CD4-positive, alpha-beta T cell (primary cell): Measurements from ENCODE around the gene KLK1. TPM values are rescaled to one million over a fixed set of nuclear protein-coding genes. Genes with fewer than 3 reads are reported as not detected.

Experiments
- ATAC-seq: fragments of 200-7000 bp; cut with Tn5 transposase; one replicate; pipeline ENCODE4 v1.10.0; 2022; ENCODE audit warnings: mild to moderate bottlenecking; ENCODE audit not compliant: poor library complexity
- CTCF ChIA-PET: fragments of 350-600 bp; sonication (Branson Sonifier 250); formaldehyde crosslinking; loops from one replicate; lab custom pipeline; 2021; ENCODE audit warnings: antibody characterized with exemption, inconsistent platforms; lab: Charles Lee
- POLR2A ChIA-PET: fragments of 350-600 bp; sonication (Branson Sonifier 250); formaldehyde crosslinking; loops from one replicate; lab custom pipeline; 2021; ENCODE audit warnings: antibody characterized with exemption, inconsistent platforms; lab: Charles Lee
- DNase-seq, 14 experiments: peaks; one replicate each; pipeline ENCODE4 v3.0.0-alpha.2; 2013 to 2020; ENCODE audit warnings: mixed read lengths in 2 of 14
- H3K27ac ChIP-seq, 2 donors: one replicate each; pipeline versions ENCODE4 v1.5.1 to v1.7.0; 2013; ENCODE audit warnings: low read length in 2 of 2, low read depth in 1 of 2, mild to moderate bottlenecking in 1 of 2
- H3K27me3 ChIP-seq, 2 experiments: 1 replicate in 1 of 2; 2 replicates in 1 of 2; pipeline versions ENCODE4 v1.6.1 to v1.7.0; 2013; ENCODE audit warnings: low read length in 2 of 2, control low read depth in 1 of 2, mild to moderate bottlenecking in 1 of 2, moderate library complexity in 1 of 2; ENCODE audit not compliant: insufficient read depth in 2 of 2, control insufficient read depth in 1 of 2
- H3K36me3 ChIP-seq: one replicate; pipeline ENCODE4 v1.6.1; 2013; ENCODE audit warnings: low read length, control low read depth; ENCODE audit not compliant: insufficient read depth
- H3K4me1 ChIP-seq: one replicate; pipeline ENCODE4 v1.6.1; 2013; ENCODE audit warnings: low read length, control low read depth; ENCODE audit not compliant: insufficient read depth
- H3K4me3 ChIP-seq: one replicate; pipeline ENCODE4 v1.5.1; 2013; ENCODE audit warnings: mild to moderate bottlenecking, low read length, moderate library complexity
- H3K9me3 ChIP-seq, 2 experiments: 1 replicate in 1 of 2; 2 replicates in 1 of 2; pipeline versions ENCODE4 v1.6.1 to v1.7.0; 2013; ENCODE audit warnings: low read length in 2 of 2, mild to moderate bottlenecking in 2 of 2, control low read depth in 1 of 2, moderate library complexity in 1 of 2; ENCODE audit not compliant: control insufficient read depth in 1 of 2, insufficient read depth in 1 of 2
- H3K27ac Mint-ChIP-seq: one replicate; pipeline ENCODE4 v1.8.0; 2020; ENCODE audit warnings: mixed read lengths
- H3K27me3 Mint-ChIP-seq: one replicate; pipeline ENCODE4 v1.8.0; 2021; ENCODE audit warnings: mixed read lengths
- H3K36me3 Mint-ChIP-seq: one replicate; pipeline ENCODE4 v1.8.0; 2021; ENCODE audit warnings: low read depth, mixed read lengths
- H3K4me1 Mint-ChIP-seq: one replicate; pipeline ENCODE4 v1.8.0; 2021; ENCODE audit warnings: low read depth, mixed read lengths
- H3K4me3 Mint-ChIP-seq: one replicate; pipeline ENCODE4 v1.8.0; 2020; ENCODE audit warnings: mild to moderate bottlenecking, mixed read lengths
- H3K9me3 Mint-ChIP-seq: one replicate; pipeline ENCODE4 v1.8.0; 2020; ENCODE audit warnings: mixed read lengths
- CTCF ChIP-seq: fragments of 200-600 bp; IDR thresholded peaks from one replicate; pipeline ENCODE4 v1.8.0; 2022; ENCODE audit warnings: antibody characterized with exemption, mild to moderate bottlenecking
- intact Hi-C, 2 experiments: fragments of 100-400 bp; cut with DNase I in 1 of 2; cut with micrococcal nuclease in 1 of 2; formaldehyde crosslinking; loops; one replicate each; pipeline versions ENCODE4 v1.15.1 to v1.9.0; 2023 to 2025; cut with DNase I, micrococcal nuclease
- total RNA-seq, 174 experiments: library from RNA in 2 of 174; stranded (reverse) in 2 of 174; gene quantifications; one replicate each; pipeline ENCODE4 v1.2.3 and lab custom pipeline; 2021 to 2026

The KLK1 gene
- total RNA-seq, 2 experiments from 2014 or later, result not detected

GRCh38 chr19:50820549-50821247, 2.9 kb downstream of the KLK1 start:
- no peak for TF ChIP-seq CTCF
- Histone ChIP-seq H3K36me3 (no peaks in the 10 kb centered on the region), H3K9me3 (peaks cover 0 to 26% of the 10 kb centered on the region in 2 experiments), H3K27me3 (peaks cover 40 to 55% of the 10 kb centered on the region in 2 experiments), H3K4me1 (peaks cover 24% of the 10 kb centered on the region), H3K27ac (no peak overlapping the region), H3K4me3 (no peak overlapping the region)
- Mint-ChIP-seq H3K9me3 (no peaks in the 10 kb centered on the region), H3K4me1 (peaks cover 18% of the 10 kb centered on the region), H3K27ac (no peak overlapping the region), H3K27me3 (peaks cover 80% of the 10 kb centered on the region), H3K4me3 (peak overlapping the region; percentile 11), H3K36me3 (no peaks in the 10 kb centered on the region)
- intact Hi-C loops, result no loop called here
- ChIA-PET POLR2A (no interaction called here), CTCF (no interaction called here)
- ATAC-seq (no peak), DNase-seq (no peak)

GRCh38 chr19:50820086-50820485, 3.5 kb downstream of the KLK1 start:
- CTCF ChIA-PET, result no interaction called here
- intact Hi-C loops, result no loop called here
- DNase-seq, result no peak
- peaks cover 0 to 26% of the 10 kb centered on the region in 2 experiments for H3K9me3 ChIP-seq
- no peak overlapping the region for H3K4me3 Mint-ChIP-seq
- H3K27ac Mint-ChIP-seq, result no peak overlapping the region
- H3K36me3 Mint-ChIP-seq, result no peaks in the 10 kb centered on the region
- H3K4me1 ChIP-seq, result peaks cover 24% of the 10 kb centered on the region
- H3K4me1 Mint-ChIP-seq, result peaks cover 18% of the 10 kb centered on the region
- peaks cover 86% of the 10 kb centered on the region for H3K27me3 Mint-ChIP-seq
- no peak for ATAC-seq
- H3K36me3 ChIP-seq, result no peaks in the 10 kb centered on the region
- H3K4me3 ChIP-seq, result no peak overlapping the region
- peaks cover 40 to 55% of the 10 kb centered on the region in 2 experiments for H3K27me3 ChIP-seq
- no peaks in the 10 kb centered on the region for H3K9me3 Mint-ChIP-seq
- no peak for TF ChIP-seq CTCF
- no peak overlapping the region for H3K27ac ChIP-seq
- POLR2A ChIA-PET, result no interaction called here

- Mint-ChIP-seq H3K4me1 (peaks cover 18% of the 10 kb centered on the region), H3K27me3 (peaks cover 91% of the 10 kb centered on the region), H3K36me3 (no peaks in the 10 kb centered on the region), H3K9me3 (no peaks in the 10 kb centered on the region), H3K4me3 (no peak overlapping the region), H3K27ac (no peak overlapping the region)
- Histone ChIP-seq H3K9me3 (peaks cover 0 to 26% of the 10 kb centered on the region in 2 experiments), H3K27me3 (peaks cover 43 to 55% of the 10 kb centered on the region in 2 experiments), H3K27ac (no peak overlapping the region), H3K36me3 (no peaks in the 10 kb centered on the region), H3K4me1 (peaks cover 24% of the 10 kb centered on the region), H3K4me3 (no peak overlapping the region)
- no peak for ATAC-seq
- DNase-seq, result no peak
- ChIA-PET POLR2A (no interaction called here), CTCF (no interaction called here)
- TF ChIP-seq CTCF, result no peak
- intact Hi-C loops, result no loop called here
Measured at GRCh38 chr19:50819636-50820035, 4.0 kb downstream of the KLK1 start.
